Stimulated activated CD8-positive, alpha-beta memory T cell treated with anti-CD3 and anti-CD28 coated beads, Interleukin-12 subunit alpha, Interleukin-12 subunit beta, amount 100 ng/mL, for 4 hours (primary cell): ENCODE measurements around the gene ADAM19.
"Not testable (repeated sequence)": the region's sequence is repeated elsewhere in the genome, so short reads cannot be mapped to it uniquely, and the experiment has no call there.

Experiments
- DNase-seq: peaks from one replicate; pipeline ENCODE4 v3.0.0-alpha.2; 2020; ENCODE audit warnings: low read depth

ADAM19 gene

GRCh38 chr5:157460921-157461792, 114.4 kb downstream of the ADAM19 start:
- no peak for DNase-seq

- peak; percentile 19 for DNase-seq
Observed at GRCh38 chr5:157459715-157460599, 115.6 kb downstream of the ADAM19 start, which contains the start of gene NIPAL4. Gene NIPAL4 (plus strand): TSS chr5:157460213. CDS start chr5:157460321, 108 bp downstream.

DNA sequence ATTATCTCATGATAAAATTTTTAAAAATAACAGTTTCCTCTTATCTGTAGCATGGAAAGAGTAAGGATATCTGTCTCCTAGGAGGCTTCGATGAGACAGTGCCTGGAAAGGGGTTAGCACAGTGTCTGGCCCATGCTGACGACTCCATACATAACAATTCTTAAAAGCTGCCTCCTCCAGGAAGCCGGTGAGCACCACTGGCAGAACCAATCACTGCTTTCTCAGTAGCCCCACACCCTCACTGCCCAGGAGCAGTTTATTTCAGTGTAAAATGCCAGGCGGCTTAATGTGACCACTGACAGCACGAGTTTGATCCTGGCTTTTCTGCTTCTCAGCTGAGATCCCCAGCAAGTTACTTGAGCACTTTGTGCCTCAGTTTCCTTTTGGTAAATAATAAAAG, 116.7 kb downstream of the ADAM19 start:
- no peak for DNase-seq

GRCh38 chr5:157457391-157457790, 118.2 kb downstream of the ADAM19 start:
- DNase-seq = no peak

- DNase-seq = no peak
Observed at GRCh38 chr5:157456301-157456700, 119.3 kb downstream of the ADAM19 start.

GRCh38 chr5:157455057-157455456, 120.5 kb downstream of the ADAM19 start:
- no peak for DNase-seq

- no peak for DNase-seq
Observed at GRCh38 chr5:157454273-157454672, 121.3 kb downstream of the ADAM19 start.

DNA sequence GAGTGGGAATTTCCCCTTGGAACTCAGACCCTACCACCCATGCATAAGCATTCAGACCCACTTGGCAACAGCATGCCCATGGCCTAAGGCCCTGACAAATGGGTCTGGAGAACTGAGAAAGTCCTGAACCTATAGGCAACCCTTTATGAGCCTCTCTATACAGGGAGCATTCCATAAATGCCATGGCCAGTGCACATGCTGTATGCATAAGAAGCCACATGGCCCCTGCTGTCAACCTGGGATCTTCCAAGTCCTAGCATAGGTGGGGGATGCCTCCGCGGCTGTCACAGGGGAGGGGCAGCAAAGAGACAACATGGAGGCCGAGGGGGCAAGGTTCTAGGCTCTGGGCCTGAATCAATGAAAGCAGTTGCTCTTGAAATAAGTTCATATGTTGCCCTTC, 123.8 kb downstream of the ADAM19 start:
- DNase-seq = no peak

- no peak for DNase-seq
Observed at GRCh38 chr5:157450024-157450423, 125.6 kb downstream of the ADAM19 start.

DNA sequence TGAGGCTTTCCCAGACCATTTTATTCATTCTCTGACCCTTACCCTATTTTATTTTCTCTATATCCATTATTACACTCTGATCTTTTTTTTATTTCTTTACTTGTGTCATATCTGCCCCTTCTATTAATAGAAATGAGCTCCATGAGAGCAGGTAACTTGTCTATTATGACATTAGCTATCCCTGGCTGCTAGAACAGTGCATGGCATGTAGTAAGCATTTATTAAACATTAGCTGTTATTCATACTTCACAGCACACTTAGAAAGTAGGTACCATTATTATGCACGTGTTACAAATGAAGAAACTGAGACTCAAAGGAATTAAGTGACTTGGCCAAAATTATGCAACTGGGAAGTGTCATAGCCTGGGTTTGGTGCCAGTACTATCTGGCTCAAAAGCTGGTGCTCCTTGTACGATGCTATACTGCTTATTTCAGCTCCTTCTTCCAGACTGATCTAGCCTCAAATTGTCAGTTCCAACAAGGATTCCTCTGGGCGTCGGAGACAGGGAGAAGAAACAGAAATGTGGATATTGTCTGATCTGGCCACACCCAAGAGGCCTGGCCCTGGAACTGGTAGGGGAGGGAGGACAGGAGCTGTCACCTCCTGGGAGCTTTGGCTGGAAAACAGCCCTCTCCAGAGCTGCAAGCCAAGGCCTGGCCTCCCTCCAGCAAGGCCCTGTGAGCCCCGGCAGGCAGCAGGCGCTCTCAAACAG, 126.4 kb downstream of the ADAM19 start:
- no peak for DNase-seq

- DNase-seq = no peak
Observed at GRCh38 chr5:157447201-157447637, 128.4 kb downstream of the ADAM19 start.

DNA sequence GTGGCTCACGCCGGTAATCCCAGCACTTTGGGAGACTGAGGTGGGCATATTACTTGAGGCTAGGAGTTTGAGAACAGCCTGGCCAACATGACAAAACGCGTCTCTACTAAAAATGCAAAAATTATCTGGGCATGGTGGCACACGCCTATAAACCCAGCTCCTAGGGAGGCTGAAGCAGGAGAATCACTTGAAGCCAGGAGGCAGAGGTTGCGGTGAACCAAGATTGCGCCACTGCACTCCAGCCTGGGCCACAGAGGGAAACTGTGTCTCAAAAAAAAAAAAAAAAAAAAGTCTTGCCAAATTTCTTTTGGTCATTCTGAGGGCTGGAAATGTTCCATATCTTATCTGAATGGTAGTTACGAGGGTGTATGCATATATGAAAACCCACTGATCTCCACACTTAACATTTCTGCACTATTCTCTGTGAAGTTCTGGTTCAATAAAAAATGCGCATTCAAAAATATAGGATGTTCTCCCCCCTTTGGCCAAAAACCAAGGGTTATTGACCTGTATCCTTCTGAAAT, 129.1 kb downstream of the ADAM19 start:
- no peak for DNase-seq

DNA sequence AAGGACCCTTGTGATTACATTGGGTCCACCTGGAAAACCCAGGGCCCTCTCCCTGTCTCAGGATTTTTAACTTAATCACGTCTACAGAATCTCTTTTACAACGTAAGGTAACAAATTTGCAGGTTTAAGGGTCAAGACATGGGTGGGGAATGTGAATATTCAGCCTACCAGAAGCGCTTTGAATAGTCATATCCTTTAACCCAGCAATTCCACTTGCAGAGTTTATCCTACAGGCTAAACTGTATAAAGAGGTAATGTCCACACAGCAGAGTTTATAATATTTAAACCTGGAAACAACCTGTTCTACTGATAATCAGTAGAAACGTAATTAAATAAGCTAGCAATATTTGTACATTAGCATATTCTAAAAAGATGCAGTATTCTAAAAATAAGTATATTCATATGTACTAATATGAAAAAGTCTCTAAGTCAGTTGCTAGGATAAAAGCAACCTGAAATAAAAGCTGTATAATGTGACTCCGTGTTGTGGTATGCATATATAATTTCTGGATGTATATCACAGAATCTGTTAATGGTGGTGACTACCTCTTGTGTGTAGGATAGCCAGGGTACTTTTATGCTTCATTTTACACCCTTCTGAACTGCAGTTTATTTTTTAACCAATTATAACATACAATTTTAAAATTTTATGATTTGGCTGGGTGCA, 129.7 kb downstream of the ADAM19 start:
- DNase-seq = no peak

DNA sequence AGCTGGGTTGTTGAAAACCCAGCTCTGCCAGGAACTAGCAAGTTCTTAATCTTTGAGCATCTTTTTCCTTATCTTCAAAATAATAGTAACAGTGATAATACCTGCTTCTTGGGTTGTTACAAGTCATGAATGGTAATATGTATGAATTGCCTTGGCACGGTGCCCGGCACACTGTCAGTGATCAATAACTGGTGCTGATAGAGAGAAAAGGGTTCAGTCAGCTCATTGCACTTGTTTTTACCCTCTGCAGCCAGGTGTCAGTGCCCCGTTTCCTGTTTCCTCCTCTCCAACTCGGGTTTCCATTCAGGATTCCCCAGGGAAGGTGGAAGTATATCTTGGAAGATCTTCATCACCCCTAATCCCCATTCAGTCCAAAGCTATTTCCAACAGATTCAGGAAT, 131.4 kb downstream of the ADAM19 start:
- no peak for DNase-seq

DNA sequence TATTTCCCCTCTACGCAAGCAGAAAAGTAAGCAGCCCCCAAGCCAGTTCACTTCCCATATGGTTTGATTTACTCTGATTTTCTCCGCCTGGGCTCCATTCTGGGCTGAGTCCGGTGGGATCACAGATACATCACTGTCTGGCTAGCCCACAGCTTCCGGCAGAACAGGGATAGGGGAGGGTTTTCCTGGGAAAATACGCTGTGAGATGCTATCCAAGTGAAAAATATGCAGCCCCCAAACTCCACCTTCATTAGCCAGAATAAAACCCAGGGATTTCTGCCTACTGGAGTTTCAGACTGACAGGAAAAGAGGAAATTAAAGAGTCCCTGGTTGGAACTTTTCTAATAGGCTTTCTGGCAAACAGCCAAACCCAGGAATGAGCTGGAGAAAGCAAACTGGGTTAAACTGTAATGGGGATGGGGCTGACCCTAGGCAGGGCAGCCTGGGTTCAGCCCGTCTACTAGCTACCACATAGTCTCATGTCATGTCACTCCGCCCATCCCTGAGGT, 132.5 kb downstream of the ADAM19 start:
- DNase-seq = no peak

- DNase-seq = no peak
Observed at GRCh38 chr5:157434096-157434495, 141.5 kb downstream of the ADAM19 start.

- DNase-seq = no peak
Observed at GRCh38 chr5:157431544-157432200, 143.9 kb downstream of the ADAM19 start.

DNA sequence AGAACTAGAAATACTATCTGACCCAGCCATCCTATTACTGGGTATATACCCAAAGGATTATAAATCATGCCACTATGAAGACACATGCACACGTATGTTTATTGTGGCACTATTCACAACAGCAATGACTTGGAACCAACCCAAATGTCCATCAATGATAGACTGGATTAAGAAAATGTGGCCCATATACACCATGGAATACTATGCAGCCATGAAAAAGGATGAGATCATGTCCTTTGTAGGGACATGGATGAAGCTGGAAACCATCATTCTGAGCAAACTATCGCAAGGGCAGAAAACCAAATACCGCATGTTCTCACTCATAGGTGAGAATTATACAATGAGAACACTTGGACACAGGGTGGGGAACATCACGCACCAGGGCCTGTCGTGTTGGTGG, 145.7 kb downstream of the ADAM19 start:
- not testable (repeated sequence) for DNase-seq
